Activated naive CD4-positive, alpha-beta T cell treated with anti-CD3 and anti-CD28 coated beads, Interleukin-2, amount 50 U/mL, for 24 hours (primary cell): ENCODE measurements around the gene VCAN.

Experiments
- H3K27ac Mint-ChIP-seq: one replicate; pipeline ENCODE4 v1.8.0; 2021; ENCODE audit warnings: mild to moderate bottlenecking, mixed read lengths
- H3K27me3 Mint-ChIP-seq: one replicate; pipeline ENCODE4 v1.8.0; 2021; ENCODE audit warnings: mixed read lengths
- H3K36me3 Mint-ChIP-seq: one replicate; pipeline ENCODE4 v1.8.0; 2021; ENCODE audit warnings: mixed read lengths
- H3K4me1 Mint-ChIP-seq: one replicate; pipeline ENCODE4 v1.8.0; 2021; ENCODE audit warnings: mixed read lengths
- H3K4me3 Mint-ChIP-seq: one replicate; pipeline ENCODE4 v1.8.0; 2021; ENCODE audit warnings: mild to moderate bottlenecking, mixed read lengths
- H3K9me3 Mint-ChIP-seq: one replicate; pipeline ENCODE4 v1.8.0; 2021; ENCODE audit warnings: mixed read lengths

The VCAN gene

DNA sequence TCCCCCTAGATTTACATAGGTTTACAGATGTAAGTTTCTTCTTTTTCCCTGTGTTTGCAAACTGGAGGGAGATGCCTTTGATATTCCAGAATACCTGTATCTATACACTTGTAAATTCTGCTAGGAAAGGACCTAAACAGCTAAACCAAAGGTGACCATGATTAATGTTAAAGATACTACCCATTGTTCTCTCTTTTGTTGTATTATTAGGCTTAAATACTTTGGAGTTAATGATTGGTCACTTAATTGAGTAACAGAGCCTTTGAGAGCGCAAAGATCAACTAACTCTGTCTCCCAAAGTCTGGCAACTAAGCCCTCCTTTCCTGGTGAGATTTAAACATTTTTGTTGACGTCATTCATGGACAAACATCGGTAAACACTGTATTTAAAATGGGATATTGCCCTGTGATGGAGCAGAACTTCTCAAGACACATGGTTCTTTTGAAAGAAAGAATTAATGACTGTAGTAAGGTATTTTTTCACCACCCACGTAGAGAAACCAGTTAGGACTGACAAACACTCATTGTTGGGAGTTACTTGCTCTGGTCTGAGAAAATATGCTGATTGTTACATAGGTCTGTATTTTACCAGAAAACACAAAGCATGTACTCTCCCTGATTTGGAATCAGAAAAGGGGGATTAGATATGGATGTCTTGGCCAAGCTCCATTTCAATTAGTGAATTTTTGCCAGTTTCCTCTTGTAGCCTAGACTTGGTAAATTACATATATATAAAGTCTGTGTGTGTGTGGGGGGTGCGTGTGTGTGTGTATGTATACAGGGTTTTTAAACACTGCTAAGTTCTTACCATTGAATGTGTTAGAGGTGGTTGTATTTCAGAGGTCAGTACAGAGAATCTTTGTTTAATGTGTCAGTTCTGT is 4.6 kb downstream of the VCAN start:
- Mint-ChIP-seq H3K27ac (no peak overlapping the region), H3K9me3 (no peaks in the 10 kb centered on the region), H3K4me3 (no peak overlapping the region), H3K4me1 (peaks cover 27% of the 10 kb centered on the region), H3K27me3 (peaks cover 56% of the 10 kb centered on the region), H3K36me3 (no peaks in the 10 kb centered on the region)

DNA sequence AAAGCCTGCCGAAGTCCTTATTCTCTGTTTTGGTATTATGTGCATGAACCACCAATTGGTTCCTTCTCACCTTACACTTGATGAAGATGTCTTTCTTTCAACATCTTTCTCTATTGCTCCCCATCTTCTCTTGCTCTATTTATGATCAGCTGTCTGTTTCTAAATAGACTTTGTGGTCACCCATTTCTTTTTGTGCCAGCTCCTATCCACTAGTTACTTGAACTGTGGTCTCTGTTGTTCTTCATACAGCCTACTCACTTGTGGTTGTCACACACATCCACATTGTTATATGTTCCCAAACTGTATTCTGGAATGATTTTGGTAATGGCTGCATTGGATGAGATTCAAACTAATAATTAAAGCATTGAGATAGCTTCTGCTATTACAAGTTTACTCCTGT is 11.4 kb downstream of the VCAN start:
- H3K27me3 Mint-ChIP-seq = peaks cover 21% of the 10 kb centered on the region

DNA sequence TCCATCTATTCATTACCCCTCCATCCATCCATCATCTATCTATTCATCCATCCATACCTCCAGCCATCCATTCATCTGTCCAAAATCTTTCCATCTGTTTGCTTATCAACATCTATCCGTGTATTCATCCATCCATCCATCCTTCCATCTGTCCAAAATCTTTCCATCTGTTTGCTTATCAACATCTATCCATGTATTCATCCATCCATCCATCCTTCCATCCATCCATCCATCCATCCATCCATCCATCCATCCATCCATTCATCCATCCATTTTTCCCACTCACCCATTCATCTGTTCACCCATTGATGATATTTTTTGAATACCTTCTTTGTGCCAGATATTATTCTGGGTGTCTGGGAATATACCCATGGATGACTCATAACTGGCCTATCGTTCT is 12.8 kb downstream of the VCAN start:
- no peak overlapping the region for H3K4me3 Mint-ChIP-seq
- H3K9me3 Mint-ChIP-seq = no peaks in the 10 kb centered on the region
- peaks cover 17% of the 10 kb centered on the region for H3K27me3 Mint-ChIP-seq
- no peaks in the 10 kb centered on the region for H3K36me3 Mint-ChIP-seq
- peak overlapping the region; percentile 3 for H3K27ac Mint-ChIP-seq
- H3K4me1 Mint-ChIP-seq = no peaks in the 10 kb centered on the region

More for the DNA sequence above, 11.4 kb downstream of the VCAN start:
- H3K36me3 Mint-ChIP-seq = no peaks in the 10 kb centered on the region
- H3K27ac Mint-ChIP-seq = no peak overlapping the region
- H3K4me3 Mint-ChIP-seq = no peak overlapping the region
- H3K4me1 Mint-ChIP-seq = no peaks in the 10 kb centered on the region
- no peaks in the 10 kb centered on the region for H3K9me3 Mint-ChIP-seq

DNA sequence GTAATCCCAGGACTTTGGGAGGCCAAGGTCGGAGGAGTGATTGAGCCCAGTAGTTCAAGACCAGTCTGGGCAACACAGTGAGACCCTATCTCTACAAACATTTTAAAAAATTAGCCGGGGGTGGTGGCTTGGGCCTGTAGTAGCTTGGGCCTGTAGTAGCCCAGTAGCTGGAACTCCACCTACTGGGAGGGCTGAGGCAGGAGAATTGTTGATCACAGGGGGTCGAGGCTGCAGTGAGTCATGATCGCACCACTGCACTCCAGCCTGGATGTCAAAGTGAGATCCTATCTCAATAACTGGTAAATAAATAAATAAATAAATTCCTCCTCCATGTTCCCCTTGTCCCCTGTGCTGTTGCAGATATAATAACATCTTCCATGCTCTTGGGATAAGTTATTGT is 14.3 kb downstream of the VCAN start:
- Mint-ChIP-seq H3K4me3 (no peak overlapping the region), H3K27ac (no peak overlapping the region), H3K9me3 (no peaks in the 10 kb centered on the region), H3K27me3 (peaks cover 11% of the 10 kb centered on the region), H3K4me1 (no peaks in the 10 kb centered on the region), H3K36me3 (no peaks in the 10 kb centered on the region)

DNA sequence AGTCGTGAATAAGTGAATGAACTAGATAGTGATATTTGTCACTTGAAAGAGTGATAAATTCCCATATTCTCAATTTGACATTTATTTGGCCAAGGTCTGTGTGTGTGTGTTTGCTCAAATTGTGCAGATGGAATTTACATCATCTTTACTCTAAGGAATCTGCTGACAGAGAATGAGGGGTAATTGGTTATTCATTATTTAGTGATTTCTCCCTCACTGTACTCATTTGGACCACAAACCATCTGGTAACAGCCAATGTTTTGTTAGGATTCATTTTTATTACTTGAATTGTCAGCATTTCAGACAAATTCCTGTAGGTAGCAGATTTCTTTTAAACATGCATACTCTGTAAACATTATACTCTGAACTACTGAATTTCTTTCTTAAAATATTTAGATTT is 15.6 kb downstream of the VCAN start:
- Mint-ChIP-seq H3K9me3 (no peaks in the 10 kb centered on the region), H3K4me3 (no peak overlapping the region), H3K4me1 (no peaks in the 10 kb centered on the region), H3K27me3 (peaks cover 11% of the 10 kb centered on the region), H3K36me3 (no peaks in the 10 kb centered on the region), H3K27ac (no peak overlapping the region)

DNA sequence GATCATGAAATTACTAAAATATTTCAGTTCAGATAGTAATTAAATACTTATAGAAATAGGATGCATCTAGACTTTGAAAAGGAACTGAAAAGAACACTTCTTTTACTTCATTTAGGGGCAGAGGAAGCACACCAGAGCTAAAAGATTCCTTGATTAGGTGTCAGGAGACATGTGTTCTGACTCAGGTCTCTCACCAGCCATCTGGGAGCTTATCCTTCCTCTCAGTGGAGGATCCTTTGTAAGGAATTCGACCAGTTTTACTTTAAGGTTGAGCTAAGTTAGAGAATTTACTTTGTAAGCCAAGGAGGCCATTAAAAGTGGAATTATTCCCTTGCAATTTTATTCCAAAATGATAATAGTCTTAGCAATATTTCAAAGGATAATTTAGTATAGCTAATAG is 16.7 kb downstream of the VCAN start:
- Mint-ChIP-seq H3K4me1 (no peaks in the 10 kb centered on the region), H3K36me3 (no peaks in the 10 kb centered on the region), H3K27me3 (peaks cover 10% of the 10 kb centered on the region), H3K4me3 (no peak overlapping the region), H3K9me3 (no peaks in the 10 kb centered on the region), H3K27ac (no peak overlapping the region)

DNA sequence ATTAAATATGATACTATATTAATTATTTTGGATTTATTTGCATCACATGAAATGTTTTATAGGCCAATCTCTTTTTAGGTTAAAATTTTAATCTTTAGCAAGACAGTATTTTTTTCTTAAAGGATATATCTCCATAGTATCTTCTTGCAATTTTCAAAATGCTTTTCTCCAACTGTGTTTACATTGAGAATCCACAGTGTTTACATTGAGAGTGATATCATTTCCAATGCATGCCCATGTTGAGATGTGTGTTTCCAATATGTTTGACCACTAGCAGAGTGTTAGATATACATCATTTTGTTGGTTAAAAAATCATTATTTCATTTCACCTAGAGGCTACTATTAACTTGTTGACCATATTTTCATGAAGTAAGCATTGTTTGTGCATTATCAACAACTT is 17.3 kb downstream of the VCAN start:
- Mint-ChIP-seq H3K36me3 (no peaks in the 10 kb centered on the region), H3K4me1 (no peaks in the 10 kb centered on the region), H3K27me3 (peaks cover 8% of the 10 kb centered on the region), H3K27ac (no peak overlapping the region), H3K9me3 (no peaks in the 10 kb centered on the region), H3K4me3 (no peak overlapping the region)

DNA sequence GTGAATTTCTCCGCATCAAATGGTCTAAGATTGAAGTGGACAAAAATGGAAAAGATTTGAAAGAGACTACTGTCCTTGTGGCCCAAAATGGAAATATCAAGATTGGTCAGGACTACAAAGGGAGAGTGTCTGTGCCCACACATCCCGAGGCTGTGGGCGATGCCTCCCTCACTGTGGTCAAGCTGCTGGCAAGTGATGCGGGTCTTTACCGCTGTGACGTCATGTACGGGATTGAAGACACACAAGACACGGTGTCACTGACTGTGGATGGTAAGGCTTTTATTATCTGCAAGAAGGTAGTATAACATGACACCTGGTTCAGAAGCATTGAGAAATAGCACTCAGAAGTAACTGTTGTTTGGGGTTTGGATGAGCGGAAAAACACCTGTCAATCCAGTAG is 18.7 kb downstream of the VCAN start:
- H3K4me3 Mint-ChIP-seq = no peak overlapping the region
- H3K27ac Mint-ChIP-seq = no peak overlapping the region
- H3K9me3 Mint-ChIP-seq = no peaks in the 10 kb centered on the region
- H3K36me3 Mint-ChIP-seq = no peaks in the 10 kb centered on the region
- H3K27me3 Mint-ChIP-seq = peaks cover 8% of the 10 kb centered on the region
- H3K4me1 Mint-ChIP-seq = no peaks in the 10 kb centered on the region

DNA sequence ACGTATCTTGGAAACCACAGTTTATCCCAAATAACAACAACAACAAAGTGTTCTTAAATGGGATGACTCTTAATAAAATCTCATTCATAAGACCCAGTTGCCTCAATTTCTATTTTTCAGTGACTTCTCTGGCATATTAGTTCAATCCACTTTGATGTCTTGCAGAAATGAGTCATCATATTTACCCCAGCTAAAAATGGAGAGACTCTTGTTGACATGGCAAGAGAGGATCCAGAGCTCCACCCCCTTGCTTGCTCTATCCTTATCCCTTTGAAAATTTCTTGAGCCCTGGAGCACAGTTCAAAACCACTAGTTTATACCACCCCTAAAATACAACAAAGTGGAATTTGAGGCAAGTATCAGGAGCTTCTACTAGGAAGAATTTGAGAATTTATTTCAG is 20.8 kb downstream of the VCAN start:
- peaks cover 9% of the 10 kb centered on the region for H3K27me3 Mint-ChIP-seq
- H3K4me3 Mint-ChIP-seq = no peak overlapping the region
- H3K27ac Mint-ChIP-seq = no peak overlapping the region
- H3K9me3 Mint-ChIP-seq = no peaks in the 10 kb centered on the region
- no peaks in the 10 kb centered on the region for H3K36me3 Mint-ChIP-seq
- H3K4me1 Mint-ChIP-seq = no peaks in the 10 kb centered on the region

DNA sequence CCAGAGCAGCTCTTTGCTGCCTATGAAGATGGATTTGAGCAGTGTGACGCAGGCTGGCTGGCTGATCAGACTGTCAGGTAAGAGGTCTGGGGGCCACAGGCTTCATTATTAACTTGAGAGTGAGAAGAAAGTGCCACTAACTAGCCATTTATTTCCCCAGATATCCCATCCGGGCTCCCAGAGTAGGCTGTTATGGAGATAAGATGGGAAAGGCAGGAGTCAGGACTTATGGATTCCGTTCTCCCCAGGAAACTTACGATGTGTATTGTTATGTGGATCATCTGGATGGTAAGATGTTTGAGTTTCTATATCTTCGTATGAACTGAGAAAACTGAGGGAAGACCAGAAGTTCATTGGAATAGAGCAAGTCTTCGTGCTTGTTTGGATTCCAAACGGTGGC is 22.1 kb downstream of the VCAN start:
- H3K36me3 Mint-ChIP-seq = no peaks in the 10 kb centered on the region
- no peaks in the 10 kb centered on the region for H3K9me3 Mint-ChIP-seq
- peaks cover 9% of the 10 kb centered on the region for H3K27me3 Mint-ChIP-seq

DNA sequence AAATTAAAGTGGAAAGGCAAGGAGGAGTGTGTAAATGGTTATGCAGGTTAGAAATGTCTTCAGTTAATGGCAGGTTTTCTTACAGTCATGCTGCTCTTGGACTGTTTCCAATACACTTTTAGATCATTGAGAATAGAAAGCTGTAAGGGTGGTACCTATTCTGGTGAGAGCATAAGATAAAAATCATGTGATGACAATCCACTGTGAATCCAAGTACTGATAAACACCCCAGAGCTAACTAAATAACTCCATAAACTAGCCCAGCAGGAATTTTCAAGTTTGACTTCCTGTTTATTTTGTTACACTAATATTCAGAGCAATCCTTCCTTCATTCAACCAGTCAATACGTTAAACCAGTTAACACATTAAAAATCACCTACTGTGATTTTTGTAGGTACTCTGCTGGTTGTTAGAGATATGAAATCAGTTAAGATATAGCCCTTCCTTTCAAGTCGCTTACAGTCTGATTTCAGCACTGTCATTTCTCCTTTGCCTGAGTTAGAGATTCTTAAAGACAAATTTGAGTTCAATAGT is 22.6 kb downstream of the VCAN start:
- peaks cover 9% of the 10 kb centered on the region for H3K27me3 Mint-ChIP-seq
- H3K4me3 Mint-ChIP-seq = no peak overlapping the region
- no peaks in the 10 kb centered on the region for H3K4me1 Mint-ChIP-seq
- H3K27ac Mint-ChIP-seq = no peak overlapping the region
- no peaks in the 10 kb centered on the region for H3K36me3 Mint-ChIP-seq
- H3K9me3 Mint-ChIP-seq = no peaks in the 10 kb centered on the region

More for the DNA sequence above, 22.1 kb downstream of the VCAN start:
- Mint-ChIP-seq H3K27ac (no peak overlapping the region), H3K4me1 (no peaks in the 10 kb centered on the region), H3K4me3 (no peak overlapping the region)

DNA sequence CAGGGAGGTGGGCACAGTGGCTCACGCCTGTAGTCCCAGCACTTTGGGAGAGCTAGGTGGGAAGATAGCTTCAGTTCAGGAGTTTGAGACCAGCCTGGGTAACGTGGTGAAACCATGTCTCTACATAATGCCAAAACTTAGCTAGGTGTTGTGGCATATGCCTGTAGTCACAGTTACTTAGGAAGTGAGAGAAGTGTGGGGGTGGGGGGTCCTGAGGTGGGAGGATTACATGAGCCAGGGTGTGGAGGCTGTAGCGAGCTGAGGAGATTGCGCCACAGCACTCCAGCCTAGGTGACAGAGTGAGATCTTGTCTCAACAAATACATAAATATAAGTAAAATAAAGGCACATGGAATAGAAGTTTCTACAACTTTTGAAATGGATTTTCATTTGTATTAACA is 23.1 kb downstream of the VCAN start:
- Mint-ChIP-seq H3K4me3 (no peak overlapping the region), H3K9me3 (no peaks in the 10 kb centered on the region), H3K27ac (no peak overlapping the region), H3K4me1 (no peaks in the 10 kb centered on the region), H3K36me3 (no peaks in the 10 kb centered on the region), H3K27me3 (peaks cover 8% of the 10 kb centered on the region)

DNA sequence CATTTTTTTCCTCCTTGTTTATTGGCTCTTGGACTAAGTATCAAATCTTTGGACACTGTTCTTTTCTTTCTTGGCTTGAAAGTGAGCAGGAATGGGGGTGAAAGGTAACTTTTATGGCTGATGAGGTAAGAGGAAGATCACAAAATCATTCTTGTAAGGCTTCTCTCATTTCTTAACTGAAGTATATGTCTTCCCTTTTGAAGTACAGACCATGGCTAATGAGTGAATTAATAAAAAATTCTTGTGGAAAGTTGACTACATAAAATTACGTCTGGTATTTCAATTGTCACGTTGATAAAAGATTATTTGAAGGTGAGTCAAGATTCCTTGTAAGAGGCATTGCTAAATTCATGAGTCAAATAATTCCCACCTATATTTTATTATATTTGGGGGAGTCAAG is 25.1 kb downstream of the VCAN start:
- Mint-ChIP-seq H3K4me3 (no peak overlapping the region), H3K9me3 (no peaks in the 10 kb centered on the region), H3K27me3 (peaks cover 8% of the 10 kb centered on the region), H3K27ac (no peak overlapping the region), H3K4me1 (no peaks in the 10 kb centered on the region), H3K36me3 (no peaks in the 10 kb centered on the region)

DNA sequence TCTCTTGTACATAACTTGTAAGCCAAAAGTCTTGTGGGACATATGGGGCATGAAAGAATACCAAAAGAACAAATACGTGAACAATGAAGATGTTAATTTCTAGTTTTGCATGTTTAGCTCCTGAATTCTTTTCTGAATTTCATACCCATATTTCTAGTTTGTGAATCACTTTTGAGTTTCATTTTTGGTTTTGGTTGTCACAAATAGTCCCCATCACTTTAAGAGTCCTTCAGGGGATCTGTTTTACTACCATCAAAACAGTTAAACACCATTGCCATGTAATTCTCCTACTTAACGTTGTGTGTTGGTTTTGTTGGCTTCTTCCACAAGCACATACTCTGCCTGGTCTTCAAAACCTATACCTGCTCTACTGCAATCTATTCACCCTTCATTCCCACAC is 27.0 kb downstream of the VCAN start:
- Mint-ChIP-seq H3K9me3 (no peaks in the 10 kb centered on the region), H3K27me3 (peaks cover 9% of the 10 kb centered on the region), H3K4me3 (no peak overlapping the region), H3K27ac (no peak overlapping the region), H3K36me3 (no peaks in the 10 kb centered on the region), H3K4me1 (no peaks in the 10 kb centered on the region)

DNA sequence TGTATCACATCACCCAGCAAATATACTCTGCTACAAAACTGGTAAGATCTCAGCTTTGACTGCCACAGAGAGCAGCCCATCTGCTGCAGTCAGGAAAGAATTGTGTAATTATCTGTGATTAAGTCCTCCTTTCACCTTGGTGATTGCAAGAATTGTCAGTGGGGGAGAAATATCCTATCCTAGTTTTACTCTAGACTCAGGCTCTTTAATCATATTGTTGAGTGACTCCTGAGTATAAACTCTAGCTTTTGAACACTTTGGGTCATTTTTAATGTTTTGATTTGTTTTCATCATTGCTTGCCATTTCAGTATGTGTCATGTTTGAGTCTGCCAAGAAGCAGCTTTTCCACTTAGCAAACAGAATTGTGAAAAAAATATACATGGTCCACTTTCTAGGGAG is 32.1 kb downstream of the VCAN start:
- no peak overlapping the region for H3K27ac Mint-ChIP-seq
- no peaks in the 10 kb centered on the region for H3K36me3 Mint-ChIP-seq
- no peaks in the 10 kb centered on the region for H3K9me3 Mint-ChIP-seq
- no peaks in the 10 kb centered on the region for H3K4me1 Mint-ChIP-seq
- no peak overlapping the region for H3K4me3 Mint-ChIP-seq
- H3K27me3 Mint-ChIP-seq = peaks cover 8% of the 10 kb centered on the region

DNA sequence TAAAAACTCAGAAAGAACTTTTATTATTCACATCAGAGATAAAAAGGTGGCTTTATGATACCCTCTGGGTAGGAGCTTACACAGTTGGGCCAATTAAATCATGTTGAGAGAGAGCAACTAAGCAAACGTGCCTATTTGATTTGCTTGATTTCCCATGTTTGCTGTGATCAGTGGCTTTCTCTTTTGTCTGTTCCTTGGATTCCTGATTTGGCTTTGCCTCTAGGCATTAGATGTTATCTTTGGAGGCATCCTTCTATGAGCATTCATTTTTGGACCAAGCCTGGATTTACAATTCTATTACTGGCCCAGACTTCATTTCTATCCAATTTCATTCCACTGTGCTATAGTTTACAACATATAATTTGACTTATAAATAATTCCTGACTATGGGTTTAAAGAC is 35.9 kb downstream of the VCAN start:
- Mint-ChIP-seq H3K9me3 (no peaks in the 10 kb centered on the region), H3K36me3 (no peaks in the 10 kb centered on the region), H3K27me3 (peaks cover 6% of the 10 kb centered on the region), H3K4me3 (no peak overlapping the region), H3K27ac (no peak overlapping the region), H3K4me1 (no peaks in the 10 kb centered on the region)

DNA sequence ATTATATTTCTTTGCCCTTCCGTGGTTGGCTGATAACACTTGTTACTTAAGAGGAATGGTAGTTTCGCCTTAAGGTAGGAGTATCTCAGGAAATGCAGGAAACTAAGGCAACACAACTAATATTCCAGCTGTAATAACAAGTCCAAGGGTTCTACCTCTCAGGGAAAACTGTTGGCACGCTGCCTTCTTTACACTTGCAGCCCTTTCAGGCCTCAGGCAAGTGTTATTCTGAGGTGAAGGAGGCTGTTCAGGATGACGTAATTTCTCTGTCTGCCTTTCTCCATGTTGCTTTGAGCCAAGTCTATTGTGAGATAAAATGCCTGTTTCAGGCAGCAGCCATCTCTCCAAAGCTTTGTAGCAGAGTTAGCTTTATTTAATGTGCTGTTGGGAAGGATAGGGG is 38.0 kb downstream of the VCAN start:
- H3K4me1 Mint-ChIP-seq = no peaks in the 10 kb centered on the region
- H3K36me3 Mint-ChIP-seq = no peaks in the 10 kb centered on the region
- H3K4me3 Mint-ChIP-seq = no peak overlapping the region
- peaks cover 5% of the 10 kb centered on the region for H3K27me3 Mint-ChIP-seq
- H3K27ac Mint-ChIP-seq = no peak overlapping the region
- no peaks in the 10 kb centered on the region for H3K9me3 Mint-ChIP-seq
